ENCODE measurements around the gene ABHD5.

Gene ABHD5

DNA sequence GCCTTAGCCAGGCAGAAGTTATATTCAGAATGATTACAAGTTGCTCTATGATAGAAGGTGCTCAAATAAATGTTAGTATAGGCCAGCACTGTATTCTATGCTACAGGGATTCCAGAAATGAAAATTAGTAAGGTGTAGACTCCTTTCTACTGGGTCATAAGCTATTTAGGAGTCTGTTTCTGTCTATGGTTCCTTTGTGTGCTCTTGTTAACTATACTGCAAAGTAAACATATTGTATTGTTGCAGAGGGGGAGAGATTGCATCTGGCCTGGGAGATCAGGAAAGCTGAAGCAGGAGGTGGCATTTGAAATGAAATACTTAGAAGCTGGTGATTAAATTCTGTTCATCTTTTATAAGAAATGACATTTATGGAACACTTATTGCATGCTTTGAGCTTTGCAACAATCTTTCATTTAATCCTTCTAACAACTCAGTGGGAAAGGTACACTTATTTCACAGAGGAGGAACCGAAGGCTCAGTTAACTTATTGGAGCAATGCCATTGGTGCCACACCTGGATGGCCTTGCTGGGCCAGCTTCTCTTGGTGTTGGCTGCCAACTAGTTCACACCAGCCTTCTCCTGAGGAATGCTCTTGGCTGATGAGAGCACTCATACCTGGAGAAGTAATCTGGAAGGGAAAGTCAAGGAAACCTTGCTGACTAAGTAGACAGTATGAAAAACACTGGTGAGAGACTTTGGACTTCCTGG lies 39.1 kb downstream of the ABHD5 start:
- no peak for TF ChIP-seq GATA3 (IDR thresholded peaks at IDR 0.05; ENCODE audit: low read depth, low read length)
- TF ChIP-seq GATA2 (IDR thresholded peaks at IDR 0.05; ENCODE audit: low read depth, low read length): no peak

DNA sequence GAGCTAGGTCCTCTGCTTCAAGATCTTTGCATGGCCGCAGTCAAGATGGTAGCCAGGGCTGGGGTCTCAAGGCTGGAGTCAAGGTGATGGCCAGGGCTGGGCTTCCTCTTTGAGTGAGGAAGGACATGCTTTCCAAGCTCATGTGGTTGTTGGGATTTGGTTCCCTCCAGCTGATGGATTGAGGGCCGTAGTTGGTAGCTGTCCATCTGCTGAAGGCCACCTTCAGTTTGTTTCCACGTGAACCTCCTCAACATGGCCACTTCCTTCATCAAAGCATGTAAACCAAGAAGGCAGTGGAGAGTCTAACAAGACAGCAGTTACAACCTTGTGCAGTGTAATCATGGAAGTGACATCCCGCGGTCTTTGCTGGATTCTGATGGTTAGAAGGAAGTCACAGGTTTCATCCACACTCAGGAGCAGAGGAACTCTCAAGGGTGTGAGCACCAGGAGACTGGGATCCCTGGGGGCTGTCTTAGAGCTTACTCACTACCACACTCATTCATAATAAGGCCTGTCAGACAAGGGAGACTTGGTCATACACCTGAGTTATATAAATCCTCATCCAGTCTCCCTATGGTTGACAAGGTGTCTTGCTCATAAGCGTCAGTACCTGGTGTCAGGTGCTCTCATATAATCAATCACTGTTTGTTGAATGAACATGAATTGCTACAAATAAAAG lies 42.1 kb downstream of the ABHD5 start:
- no peak for TF ChIP-seq GATA2 (IDR thresholded peaks at IDR 0.05; ENCODE audit: low read depth, low read length)
- no peak for TF ChIP-seq GATA3 (IDR thresholded peaks at IDR 0.05; ENCODE audit: low read depth, low read length)

DNA sequence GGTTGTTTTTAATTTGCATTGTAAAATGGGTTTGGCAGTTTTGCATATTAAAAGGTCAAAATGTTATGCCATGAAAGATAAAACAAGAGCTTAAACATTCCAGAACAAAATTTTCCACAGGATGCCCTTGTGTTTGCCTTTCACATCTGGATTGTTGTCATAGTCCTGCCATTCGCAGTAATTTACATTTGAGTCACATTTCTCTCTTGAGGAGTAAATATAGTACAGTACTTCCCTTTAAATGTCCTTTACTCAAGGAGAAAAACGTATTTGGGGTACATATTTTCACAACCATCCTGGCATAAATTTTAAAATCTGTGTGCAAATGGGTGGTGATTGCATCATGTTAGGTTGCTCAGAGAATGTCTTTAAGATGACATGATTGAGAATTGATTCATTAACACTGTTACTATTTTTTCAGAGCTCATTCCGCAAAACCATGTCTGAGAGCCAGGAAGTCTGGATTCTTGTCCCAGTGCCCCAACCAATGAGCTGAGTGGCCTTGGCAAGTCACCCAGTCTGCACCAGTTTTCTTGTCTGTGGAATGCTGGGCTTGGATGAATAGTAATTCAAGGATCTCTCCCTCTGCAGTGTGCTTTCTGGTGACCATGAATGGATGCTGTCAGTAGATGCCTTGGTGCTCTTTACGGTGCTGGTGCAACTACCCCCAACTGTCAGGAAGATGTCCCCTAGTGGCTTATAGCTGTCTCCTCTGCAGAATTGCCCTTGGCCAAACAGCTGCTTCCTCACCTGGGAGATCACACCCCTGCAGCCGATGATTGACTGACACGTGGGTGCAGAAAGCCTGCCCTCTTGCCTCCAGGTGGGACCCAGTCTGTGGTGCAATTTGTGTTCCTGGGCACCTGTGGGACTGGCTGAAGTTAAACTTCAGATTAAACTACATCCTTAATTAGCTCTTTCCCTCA lies 43.0 kb downstream of the ABHD5 start:
- no peak for TF ChIP-seq GATA3 (IDR thresholded peaks at IDR 0.05; ENCODE audit: low read depth, low read length)
- TF ChIP-seq GATA2 (IDR thresholded peaks at IDR 0.05; ENCODE audit: low read depth, low read length): no peak

DNA sequence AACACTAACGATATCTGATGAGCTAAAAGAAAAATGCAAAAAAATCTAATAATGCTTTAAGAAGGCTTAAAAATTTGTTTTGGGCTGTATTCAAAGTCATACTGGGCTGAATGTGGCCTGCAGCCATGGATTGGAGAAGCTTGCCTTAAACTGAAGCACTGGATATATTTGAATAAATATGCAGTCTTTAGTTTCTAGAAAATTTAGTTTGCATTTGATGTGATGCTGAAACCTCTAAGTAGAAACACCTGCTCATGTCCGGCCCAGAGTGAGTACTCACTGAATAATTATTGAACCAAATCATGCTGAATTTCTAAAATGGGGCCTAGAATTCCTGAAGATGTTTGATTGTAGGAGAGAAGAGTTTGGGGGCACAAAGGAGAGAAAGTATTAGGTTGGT lies 43.9 kb downstream of the ABHD5 start:
- TF ChIP-seq GATA2 (IDR thresholded peaks at IDR 0.05; ENCODE audit: low read depth, low read length) (no peak), GATA3 (IDR thresholded peaks at IDR 0.05; ENCODE audit: low read depth, low read length) (no peak)

DNA sequence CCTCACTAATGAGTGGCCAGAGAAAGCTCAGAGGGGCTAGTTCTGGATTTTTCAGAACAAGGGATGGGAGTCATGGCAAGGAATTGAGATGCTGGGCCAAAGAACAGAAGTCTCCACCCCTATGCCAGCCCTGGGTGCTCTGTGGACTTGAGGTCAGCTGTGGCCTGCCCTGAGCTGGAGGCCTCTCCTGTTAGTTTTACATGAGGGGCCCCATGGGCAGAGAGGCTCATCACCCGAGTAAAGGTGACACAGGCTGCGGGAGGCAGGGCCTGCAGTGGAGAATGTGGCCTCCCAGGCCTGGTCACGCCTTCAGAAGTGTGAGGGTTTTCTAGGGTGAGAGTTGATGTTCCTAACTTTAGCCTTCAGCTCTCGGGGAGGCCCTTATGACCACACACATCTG lies 44.9 kb downstream of the ABHD5 start:
- TF ChIP-seq GATA2 (IDR thresholded peaks at IDR 0.05; ENCODE audit: low read depth, low read length) (no peak), GATA3 (IDR thresholded peaks at IDR 0.05; ENCODE audit: low read depth, low read length) (no peak)

DNA sequence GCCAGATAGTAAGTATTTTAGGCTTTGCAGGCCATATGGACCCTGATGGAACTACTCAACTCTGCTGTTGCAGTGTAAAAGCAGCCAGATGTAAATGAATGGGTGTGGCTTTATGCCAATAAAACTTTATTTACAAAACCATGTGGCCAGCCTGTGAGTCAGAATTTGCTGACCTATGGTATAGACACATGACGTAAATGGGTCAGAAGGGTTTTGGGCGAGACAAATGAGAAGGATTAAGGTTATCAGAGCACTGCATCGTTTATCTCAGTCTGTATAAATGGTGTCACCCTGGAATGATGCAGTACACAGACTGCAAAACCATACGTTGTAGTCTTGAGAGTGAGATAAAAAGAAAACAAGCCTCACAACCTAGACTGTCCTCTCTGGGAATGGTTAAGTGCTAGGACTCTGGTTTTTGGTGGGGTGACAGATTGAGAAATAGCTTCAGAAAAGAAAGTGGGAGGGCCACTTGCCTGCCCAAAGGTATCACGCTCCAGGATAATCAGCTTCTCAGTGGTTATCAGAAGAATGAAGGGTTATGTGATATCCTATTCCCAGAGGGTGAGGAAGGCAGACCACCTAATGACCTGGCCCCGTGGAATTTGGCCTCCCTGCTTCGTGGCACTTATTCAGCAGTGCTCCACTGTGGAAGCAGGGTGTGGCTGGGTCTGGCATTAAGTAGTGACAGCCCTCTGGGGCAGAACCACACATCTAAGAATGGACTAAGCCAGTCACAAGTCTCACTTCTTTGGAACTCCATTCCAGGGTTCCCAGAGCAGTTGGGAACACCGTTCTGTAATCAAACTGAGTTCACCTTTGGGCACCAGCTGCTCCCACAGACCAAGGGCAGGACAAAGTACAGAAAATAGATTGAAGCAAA lies 46.1 kb downstream of the ABHD5 start:
- TF ChIP-seq GATA2 (IDR thresholded peaks at IDR 0.05; ENCODE audit: low read depth, low read length): no peak

DNA sequence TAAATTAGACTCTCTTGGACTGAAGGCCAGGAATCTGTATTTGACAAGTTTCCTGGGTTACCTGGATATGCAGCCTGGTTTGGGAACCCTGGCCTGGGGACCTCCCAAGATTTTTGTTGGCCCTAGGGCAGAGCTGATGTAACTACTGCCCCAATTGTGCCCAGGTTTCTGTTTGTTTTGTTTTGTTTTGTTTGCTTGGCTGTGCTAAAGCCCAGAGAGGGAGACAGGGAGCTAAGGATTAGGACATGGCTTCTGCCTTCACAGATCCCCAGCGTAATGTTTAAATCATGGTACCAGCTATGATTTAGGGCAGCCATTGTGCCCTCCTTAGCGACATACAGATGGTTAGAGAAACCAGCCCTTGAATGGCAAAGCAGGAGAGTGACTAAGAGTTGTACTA lies 47.6 kb downstream of the ABHD5 start:
- TF ChIP-seq GATA2 (IDR thresholded peaks at IDR 0.05; ENCODE audit: low read depth, low read length): no peak
- no peak for TF ChIP-seq GATA3 (IDR thresholded peaks at IDR 0.05; ENCODE audit: low read depth, low read length)

DNA sequence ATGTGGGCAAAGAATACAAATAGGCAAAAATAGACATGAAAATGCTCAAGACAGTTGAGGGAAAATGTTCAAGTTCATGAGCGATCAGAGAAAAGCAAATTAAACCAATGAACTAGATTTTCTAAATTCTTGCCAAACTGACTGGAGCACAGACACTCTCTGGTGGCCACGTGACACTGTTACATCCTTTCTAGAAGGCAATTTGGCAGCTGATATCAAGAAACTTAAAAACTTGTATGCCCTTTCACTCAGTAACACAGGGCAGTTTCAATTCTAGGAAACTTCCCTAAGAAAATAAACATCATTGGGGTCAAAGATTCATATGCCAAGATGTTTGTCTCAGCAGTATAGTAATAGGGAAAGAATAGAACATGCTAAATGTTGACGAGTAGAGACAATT lies 52.2 kb downstream of the ABHD5 start:
- TF ChIP-seq GATA3 (IDR thresholded peaks at IDR 0.05; ENCODE audit: low read depth, low read length): no peak
- TF ChIP-seq GATA2 (IDR thresholded peaks at IDR 0.05; ENCODE audit: low read depth, low read length): no peak

DNA sequence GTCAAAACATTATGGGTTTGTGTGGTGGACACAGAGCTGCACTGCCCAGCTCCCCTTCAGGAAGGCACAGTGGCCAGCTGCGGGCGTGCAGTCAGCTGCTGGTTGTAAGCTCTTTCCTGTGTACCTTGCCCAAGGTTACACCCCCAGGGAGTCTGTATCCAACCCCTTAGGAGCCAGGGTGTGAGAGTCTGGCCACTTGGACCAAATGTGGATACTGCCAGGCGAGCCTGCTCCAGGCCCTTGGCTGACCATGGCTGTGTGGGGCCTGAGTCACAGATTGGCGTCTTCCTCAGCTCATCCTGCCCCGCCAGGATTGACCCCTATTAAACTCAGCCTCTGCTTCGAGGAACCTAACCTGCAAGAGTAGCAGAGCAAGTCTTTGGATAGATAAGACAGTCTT lies 56.9 kb downstream of the ABHD5 start:
- TF ChIP-seq GATA3 (IDR thresholded peaks at IDR 0.05; ENCODE audit: low read depth, low read length): no peak
- no peak for TF ChIP-seq GATA2 (IDR thresholded peaks at IDR 0.05; ENCODE audit: low read depth, low read length)

DNA sequence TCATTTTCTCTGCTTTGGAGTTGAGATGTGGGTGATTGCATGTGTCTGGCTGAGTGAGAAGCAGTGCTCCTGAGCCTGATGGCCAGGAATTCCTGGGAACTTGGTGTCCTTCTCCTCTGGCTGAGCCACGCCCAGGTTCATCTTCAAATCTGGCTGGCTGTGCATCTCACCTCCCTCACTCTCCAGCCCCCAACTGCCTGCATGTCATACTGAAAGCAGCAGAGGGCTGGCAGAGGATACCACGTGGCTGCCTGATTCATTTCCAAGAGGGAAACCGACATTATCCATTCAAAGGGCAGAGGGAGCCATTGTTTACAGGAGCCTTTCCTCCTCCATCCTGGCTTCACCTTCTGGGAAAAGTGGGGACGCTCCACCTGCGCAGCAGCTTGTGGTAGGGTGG lies 57.4 kb downstream of the ABHD5 start:
- TF ChIP-seq GATA3 (IDR thresholded peaks at IDR 0.05; ENCODE audit: low read depth, low read length) (no peak), GATA2 (IDR thresholded peaks at IDR 0.05; ENCODE audit: low read depth, low read length) (no peak)

DNA sequence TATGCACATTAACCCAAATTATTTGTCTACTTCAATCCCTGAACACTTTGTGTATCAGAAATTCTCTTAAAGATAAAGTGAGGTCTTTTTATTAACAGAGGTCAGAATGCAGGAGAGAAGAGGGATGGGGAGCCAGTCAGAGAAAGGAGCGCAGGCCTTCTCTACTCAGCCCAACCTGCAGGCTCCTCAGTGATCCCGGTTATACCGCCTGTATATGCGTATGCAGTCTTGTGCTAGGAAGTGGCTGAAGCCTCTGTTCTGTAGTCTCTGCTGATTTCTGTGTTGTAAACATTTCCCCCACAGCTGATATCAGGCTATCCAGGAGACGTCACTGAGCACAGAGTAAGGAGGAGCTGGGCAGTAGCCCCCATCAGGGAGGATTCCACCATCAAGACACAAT lies 57.9 kb downstream of the ABHD5 start:
- TF ChIP-seq GATA2 (IDR thresholded peaks at IDR 0.05; ENCODE audit: low read depth, low read length) (no peak), GATA3 (IDR thresholded peaks at IDR 0.05; ENCODE audit: low read depth, low read length) (no peak)

DNA sequence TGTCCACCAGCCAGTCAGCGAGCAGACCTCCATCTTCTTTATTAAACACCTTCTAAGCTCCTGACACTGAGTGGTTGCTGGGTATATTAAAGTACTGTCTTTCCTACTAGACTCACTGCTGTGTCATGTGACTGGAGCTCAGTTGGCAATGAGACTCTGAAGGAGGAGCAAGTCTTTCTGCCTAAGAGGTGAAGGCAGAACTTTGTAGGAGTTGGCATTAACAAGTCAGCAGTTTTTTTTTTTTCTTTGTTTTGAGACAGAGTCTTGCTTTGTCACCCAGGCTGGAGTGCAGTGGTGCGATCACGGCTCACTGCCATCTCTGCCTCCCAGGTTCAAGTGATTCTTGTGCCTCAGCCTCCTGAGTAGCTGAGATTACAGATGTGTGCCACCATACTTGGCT lies 62.2 kb downstream of the ABHD5 start:
- no peak for TF ChIP-seq GATA2 (IDR thresholded peaks at IDR 0.05; ENCODE audit: low read depth, low read length)
- TF ChIP-seq GATA3 (IDR thresholded peaks at IDR 0.05; ENCODE audit: low read depth, low read length): no peak

Measured in SH-SY5Y (cell line).